ENCODE measurements around the gene GAS6. TPM values are rescaled to one million over a fixed set of nuclear protein-coding genes. Genes with fewer than 3 reads are reported as not detected.
"Not testable (repeated sequence)": the region's sequence is repeated elsewhere in the genome, so short reads cannot be mapped to it uniquely, and the experiment has no call there.

GAS6 gene
- total RNA-seq, 1 donor from 2014 or later = 70.0 TPM

GRCh38 chr13:113792886-113793717 is 70.8 kb downstream of the GAS6 start:
- no peaks in the 10 kb centered on the region for H3K27me3 ChIP-seq (ENCODE audit: control insufficient read depth, insufficient read depth, low read length)
- TF ChIP-seq CTCF (IDR thresholded peaks at IDR 0.05; ENCODE audit: insufficient read depth, low read length, severe bottlenecking) = no peak
- H3K36me3 ChIP-seq (ENCODE audit: control insufficient read depth, insufficient read depth, low read length) = no peaks in the 10 kb centered on the region
- no peak for DNase-seq (ENCODE audit: low read depth)
- H3K4me3 ChIP-seq (ENCODE audit: low read depth, low read length) = no peak overlapping the region
- FAIRE-seq = no peak

- TF ChIP-seq CTCF (IDR thresholded peaks at IDR 0.05; ENCODE audit: insufficient read depth, low read length, severe bottlenecking) = no peak
- Histone ChIP-seq H3K4me3 (ENCODE audit: low read depth, low read length) (no peak overlapping the region), H3K27me3 (ENCODE audit: control insufficient read depth, insufficient read depth, low read length) (no peaks in the 10 kb centered on the region), H3K36me3 (ENCODE audit: control insufficient read depth, insufficient read depth, low read length) (no peaks in the 10 kb centered on the region)
- DNase-seq (ENCODE audit: low read depth) = no peak
- no peak for FAIRE-seq
Measured at GRCh38 chr13:113792236-113792770, 71.6 kb downstream of the GAS6 start.

GRCh38 chr13:113791761-113792160 is 72.1 kb downstream of the GAS6 start:
- H3K27me3 ChIP-seq (ENCODE audit: control insufficient read depth, insufficient read depth, low read length) = no peaks in the 10 kb centered on the region
- no peak overlapping the region for H3K4me3 ChIP-seq (ENCODE audit: low read depth, low read length)
- no peaks in the 10 kb centered on the region for H3K36me3 ChIP-seq (ENCODE audit: control insufficient read depth, insufficient read depth, low read length)
- no peak for TF ChIP-seq CTCF (IDR thresholded peaks at IDR 0.05; ENCODE audit: insufficient read depth, low read length, severe bottlenecking)
- FAIRE-seq (no peak), DNase-seq (ENCODE audit: low read depth) (no peak)

- FAIRE-seq (no peak), DNase-seq (ENCODE audit: low read depth) (no peak)
- H3K4me3 ChIP-seq (ENCODE audit: low read depth, low read length) = no peak overlapping the region
- TF ChIP-seq CTCF (IDR thresholded peaks at IDR 0.05; ENCODE audit: insufficient read depth, low read length, severe bottlenecking) = no peak
- no peaks in the 10 kb centered on the region for H3K36me3 ChIP-seq (ENCODE audit: control insufficient read depth, insufficient read depth, low read length)
- no peaks in the 10 kb centered on the region for H3K27me3 ChIP-seq (ENCODE audit: control insufficient read depth, insufficient read depth, low read length)
Measured at GRCh38 chr13:113791226-113791625, 72.7 kb downstream of the GAS6 start.

- not testable (repeated sequence) for FAIRE-seq; H3K36me3 ChIP-seq (ENCODE audit: control insufficient read depth, insufficient read depth, low read length); H3K27me3 ChIP-seq (ENCODE audit: control insufficient read depth, insufficient read depth, low read length); DNase-seq (ENCODE audit: low read depth); H3K4me3 ChIP-seq (ENCODE audit: low read depth, low read length)
Measured at GRCh38 chr13:113789931-113790330, 73.9 kb downstream of the GAS6 start.

GRCh38 chr13:113789167-113789566 is 74.7 kb downstream of the GAS6 start:
- no peak for TF ChIP-seq CTCF (IDR thresholded peaks at IDR 0.05; ENCODE audit: insufficient read depth, low read length, severe bottlenecking)

More at GRCh38 chr13:113789167-113789566, 74.7 kb downstream of the GAS6 start:
- no peak for FAIRE-seq
- DNase-seq (ENCODE audit: low read depth) = no peak
- no peaks in the 10 kb centered on the region for H3K27me3 ChIP-seq (ENCODE audit: control insufficient read depth, insufficient read depth, low read length)
- H3K36me3 ChIP-seq (ENCODE audit: control insufficient read depth, insufficient read depth, low read length) = no peaks in the 10 kb centered on the region
- H3K4me3 ChIP-seq (ENCODE audit: low read depth, low read length) = no peak overlapping the region
